Amniotic epithelial cell (primary cell): ENCODE results near the gene CETN3.

Experiments
- DNase-seq: peaks from one replicate; pipeline ENCODE4 v3.0.0-alpha.2; 2010; ENCODE audit warnings: low read depth

Gene CETN3

DNA sequence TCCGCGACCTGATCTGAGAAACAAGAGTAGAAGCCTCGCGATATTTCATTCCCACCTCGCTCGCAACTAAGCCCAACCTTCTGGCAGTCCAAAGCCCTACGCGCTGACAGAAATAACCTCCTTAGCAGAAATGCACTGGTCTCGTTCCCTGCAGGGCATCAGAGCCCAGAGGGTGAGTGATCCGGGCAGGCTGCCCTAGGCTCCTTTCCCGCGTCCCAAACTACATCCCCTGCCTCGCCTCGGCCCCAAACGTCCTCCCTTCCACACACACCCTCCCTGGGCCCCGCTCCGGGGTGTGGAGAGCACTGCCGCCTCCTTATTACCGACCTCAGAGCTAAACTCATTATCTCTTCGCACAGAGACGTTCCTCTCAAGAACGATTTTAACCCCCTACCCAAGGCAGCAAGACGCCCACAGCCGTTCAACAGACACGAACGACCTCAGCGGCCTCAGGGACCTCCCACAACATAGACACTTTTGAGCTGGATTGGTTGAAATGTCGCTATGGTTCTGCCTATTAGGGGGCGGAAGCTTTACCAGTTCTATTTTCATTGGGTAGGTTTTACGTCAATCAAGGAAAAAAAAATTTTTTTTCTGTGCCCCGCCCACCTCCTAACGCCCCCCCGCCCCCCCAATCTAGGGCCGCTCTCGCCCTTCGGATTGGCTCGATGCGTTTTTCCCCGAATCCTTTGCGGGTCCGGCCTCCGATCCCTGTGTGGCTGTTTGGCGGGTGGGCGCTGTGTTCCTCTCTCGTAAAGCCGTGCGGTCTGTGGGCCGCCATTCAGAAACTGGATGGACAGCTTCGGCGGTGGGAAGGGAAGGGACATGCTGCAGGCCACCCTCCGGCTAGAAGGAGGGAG, at the start of gene CETN3:
Gene CETN3 (minus strand): TSS at position 439 of the 860 bp plus-strand sequence. CDS start 95 bp downstream, at position 344.
- peak; percentile 96 for DNase-seq

DNA sequence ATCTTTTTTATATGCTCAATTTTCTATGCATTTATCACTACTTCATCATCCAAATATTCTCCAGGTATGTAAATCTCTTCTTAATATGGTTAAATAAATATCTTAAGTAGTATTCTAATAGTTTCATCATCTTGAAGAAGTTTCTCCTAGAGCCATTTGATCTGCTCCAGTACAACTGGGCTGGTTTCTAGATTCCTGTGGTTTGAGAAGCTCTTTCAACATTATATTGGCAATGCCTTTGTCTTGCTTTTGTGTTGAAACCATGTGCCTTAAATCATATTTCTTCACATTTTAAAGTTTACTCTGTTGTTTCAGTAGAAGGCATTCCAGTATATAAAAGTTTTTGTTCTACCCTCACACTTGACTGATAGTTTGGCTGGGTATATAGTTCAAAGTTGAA, 37.4 kb upstream of the CETN3 start:
- peak; percentile 83 for DNase-seq

DNA sequence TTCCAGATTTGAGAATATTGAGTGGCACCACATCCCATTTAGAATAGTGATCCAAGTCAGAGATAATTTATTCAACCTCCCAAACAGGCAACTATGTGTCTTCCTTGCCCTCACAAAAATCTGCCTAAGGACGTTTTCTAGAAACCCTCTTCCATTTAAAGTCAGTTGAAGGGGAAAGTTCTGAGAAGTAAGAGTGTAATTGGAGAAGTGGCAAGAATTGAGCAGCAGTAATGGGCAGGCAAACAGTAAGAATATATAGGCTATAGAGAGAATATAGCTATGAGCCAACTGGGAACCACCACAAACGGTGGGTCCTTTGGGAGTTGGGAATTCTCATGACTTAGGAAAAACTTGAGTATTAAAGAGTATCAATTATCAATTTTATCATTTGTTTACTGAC, 31.1 kb upstream of the CETN3 start:
- DNase-seq, result no peak

DNA sequence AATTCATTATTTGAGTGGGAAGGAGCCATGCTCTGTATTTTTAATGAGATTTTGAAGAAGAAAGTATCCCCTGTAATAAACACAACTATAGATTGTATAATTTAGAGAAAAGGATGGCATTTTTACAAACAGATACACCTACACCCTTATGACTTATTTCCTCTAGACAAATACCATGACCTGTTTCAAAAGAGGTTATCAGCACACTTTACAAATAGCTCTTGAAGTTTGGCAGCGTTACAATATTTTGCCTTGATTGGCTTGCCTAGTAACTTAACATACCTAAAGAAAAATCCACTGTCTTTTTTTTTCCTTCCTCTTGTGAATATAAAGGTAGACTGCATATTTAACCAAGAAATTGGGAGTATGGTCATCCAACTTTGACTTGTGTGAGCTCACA, 28.5 kb upstream of the CETN3 start:
- DNase-seq, result peak; percentile 60

DNA sequence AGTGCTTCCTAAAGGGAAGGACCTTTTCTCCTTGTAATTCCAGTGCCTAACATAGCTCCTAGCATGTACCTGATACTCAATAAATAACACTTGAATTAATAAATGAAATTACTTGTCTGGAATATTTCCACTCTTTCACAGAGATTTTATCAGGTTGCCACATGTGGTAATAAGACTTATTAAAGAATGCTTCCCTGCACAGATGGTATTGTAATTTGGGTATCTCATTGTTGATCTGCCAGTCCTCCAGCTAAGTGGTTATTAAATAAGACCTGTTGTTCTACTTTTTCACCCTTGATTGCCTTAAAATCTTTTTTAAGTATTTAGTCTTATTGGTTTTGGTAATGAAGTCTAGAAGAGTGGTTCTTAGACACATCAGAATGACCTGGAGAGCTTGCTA, 28.1 kb upstream of the CETN3 start:
- DNase-seq, result no peak

DNA sequence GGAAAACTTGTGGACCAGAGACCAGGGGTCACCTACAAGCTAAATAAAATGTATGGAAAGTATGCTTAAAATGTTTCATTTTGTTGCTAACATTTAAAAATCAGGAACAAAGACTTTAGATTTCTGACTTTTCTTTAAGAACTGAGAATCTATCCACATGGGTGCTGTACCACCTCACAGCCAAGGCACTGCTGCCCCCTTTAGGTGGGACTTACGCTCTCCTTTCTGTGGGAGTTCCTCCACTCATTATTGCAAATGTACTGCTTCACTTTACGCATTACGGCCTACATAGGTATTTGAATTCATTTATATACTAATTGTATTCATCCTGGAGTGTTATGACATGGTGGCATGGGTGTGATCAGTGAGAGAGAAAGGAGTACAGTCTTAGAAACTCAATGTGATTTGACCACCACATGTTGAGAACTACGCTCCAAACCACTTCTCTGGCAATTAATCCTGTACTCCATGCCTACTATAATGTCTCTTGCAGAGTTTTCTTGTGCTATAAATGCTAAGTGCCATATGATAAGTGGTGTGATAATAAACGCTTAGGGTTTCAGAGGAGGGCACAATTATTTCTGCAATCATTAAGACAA, 24.7 kb upstream of the CETN3 start:
- DNase-seq, result peak; percentile 48

DNA sequence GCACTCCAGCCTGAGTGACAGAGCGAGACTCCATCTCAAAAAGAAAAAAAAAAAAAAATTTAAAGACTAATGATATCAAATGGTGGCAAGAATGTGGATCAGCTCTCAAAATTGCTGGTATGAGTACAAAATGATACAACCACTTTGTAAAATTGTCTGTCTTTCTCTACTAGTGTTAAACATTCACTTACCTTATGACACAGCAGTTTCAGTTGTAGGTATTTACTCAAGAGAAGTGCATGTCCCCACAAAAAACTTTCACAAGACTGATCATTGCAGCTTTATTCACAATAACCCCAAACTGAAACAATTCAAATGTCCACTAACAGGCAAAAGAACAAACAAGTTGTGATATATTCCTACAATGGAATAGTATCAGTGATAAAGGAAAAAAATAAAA, 14.7 kb upstream of the CETN3 start:
- DNase-seq, result no peak

DNA sequence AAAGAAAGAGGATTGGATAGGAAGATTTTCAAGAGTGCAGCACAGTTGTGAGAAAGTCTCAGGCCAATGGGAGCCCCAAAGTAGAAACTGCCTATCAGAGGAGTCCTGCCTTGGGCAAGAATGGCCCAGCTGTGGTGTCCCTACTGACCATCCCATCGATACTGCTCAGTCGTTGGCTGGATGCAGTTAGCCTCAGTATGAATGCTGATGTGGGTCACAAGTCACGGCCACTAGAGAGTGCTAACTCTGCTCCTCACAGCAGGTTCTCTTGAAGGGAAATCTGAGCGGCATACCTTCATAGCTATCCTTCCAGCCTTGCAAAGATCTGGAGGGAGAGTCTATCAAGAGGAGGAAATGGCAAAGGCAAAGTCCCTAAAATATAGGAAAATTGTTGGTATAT, 11.6 kb upstream of the CETN3 start:
- DNase-seq, result no peak

DNA sequence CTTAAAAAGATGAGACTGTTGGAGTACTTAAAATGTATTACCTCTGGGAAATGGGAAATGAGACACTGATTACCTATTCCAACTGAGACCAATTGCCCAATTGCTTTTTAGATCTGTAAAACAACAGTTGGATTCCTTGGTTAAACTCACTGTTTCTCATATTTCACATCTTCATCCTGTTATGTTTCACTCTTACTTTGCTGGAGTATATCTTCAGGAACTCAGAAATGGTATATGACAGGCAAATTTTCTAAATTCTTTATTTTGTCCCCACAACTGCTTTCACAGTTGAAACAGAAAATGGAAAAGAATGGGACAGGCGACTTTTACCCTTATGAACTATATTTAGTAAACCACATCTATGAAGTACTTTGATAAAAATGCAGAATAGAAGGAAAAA, 8.7 kb upstream of the CETN3 start:
- no peak for DNase-seq

DNA sequence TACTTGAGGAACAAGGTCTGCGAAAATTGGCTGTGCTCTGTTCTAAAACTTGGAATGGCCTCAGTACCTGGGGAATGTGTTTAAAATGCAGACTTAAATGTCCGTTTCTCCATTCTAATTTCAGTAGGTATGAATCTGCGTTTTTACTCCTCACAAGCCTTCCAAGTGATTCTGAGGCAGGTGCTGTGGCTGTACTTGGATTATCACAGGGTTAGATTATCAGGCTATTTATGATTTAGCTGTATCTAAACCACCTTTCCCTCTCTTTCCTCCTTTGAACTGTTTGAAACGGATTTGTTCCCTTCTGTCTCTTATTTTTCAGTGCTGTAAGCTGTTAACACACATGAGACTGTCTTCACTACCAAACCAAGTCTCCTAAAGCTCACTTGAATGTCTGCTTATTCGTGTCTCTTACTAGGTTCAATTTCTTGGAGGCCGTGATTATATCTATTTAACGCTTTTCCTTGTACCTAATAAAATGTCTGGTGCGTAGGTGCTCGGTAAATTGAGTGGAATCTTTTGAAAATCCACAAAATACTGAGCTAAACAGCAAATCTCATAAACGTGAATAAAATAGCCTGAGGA, 714 bp upstream of the CETN3 start:
- DNase-seq, result no peak

DNA sequence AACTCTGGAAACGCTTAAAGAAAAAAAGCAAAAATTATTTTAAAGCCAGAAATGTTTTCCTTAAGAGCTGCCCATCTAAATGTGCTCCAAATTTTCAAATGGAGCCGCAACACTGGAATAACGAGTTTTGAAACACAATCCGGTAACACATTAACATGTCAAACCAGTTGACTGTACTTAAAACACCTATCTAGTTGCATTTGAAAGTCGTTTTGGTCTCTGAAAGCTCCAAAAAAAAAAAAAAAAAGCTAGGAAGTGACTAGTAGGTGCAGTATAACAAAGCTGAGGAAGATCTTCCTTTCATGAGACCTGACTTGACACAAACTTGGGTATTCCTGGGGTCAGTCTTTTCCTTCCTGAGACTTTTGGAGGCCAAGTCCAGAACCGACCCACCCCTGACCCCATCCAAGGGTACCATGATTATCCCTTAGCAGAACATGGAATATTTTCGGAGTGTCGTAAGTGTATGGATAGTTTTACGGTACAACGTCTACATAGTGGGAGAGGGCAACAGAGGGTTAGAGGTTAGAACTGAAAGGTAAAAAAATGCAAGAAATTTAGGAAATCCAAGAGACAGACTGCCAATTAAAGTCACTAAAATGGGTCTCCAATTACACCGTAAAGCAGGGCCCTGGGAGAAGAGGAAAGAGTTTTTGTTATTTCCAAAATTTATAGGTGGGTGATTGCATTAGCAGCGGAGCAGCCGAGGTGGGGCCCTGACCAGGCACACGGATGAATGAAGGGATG, 812 bp downstream of the CETN3 start:
- DNase-seq, result no peak

DNA sequence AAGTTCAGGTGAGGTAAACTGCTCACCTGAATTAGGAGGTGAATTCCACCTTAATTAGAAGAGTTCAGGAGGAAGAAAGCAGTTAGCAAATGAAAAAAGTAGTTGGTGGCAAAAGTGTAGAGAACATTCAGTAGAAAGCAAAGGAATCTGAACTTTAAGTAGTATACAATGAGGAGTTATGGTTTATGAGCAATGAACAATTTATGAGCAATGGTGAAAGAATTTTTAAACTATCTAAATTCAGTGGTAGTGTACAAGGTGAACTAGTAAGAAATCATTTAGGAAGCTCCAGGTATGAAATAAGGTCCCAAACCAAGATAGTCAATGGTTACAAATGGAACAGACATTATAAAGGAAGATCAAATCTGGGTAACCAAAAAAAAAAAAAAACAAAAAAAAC, 3.1 kb downstream of the CETN3 start:
- no peak for DNase-seq

DNA sequence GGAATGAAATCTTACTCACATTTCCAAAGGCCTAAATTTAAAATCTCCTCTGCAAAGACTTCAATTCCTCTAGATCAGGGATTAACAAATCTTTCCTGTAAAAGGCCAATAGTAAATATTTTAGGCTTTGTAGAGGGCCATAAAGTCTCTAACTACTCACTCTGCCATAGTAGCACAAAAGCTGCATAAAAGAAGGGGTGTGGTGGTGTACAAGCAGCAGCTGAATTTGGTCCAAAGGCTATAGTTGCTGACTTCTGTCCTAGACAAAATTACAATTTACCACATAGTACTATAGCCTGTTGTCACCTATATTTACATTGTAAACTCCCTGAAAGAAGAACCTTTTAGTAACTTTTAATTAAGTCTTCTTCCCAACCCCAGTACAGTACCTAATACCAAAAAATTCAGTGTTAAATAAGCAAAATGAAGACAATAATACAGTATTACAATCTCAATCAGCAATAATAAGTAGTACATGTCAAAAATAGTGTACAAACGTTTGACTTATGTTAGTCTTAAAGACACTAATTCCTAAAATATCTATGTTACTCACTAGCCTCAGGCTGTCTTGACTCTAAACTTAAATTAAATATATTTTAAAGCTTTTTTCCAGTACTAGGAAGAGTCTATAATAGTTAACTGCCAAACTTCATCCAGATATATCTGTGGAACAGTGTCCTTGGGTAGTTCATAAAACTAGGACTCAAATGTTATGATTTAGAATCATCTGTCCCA, 6.9 kb downstream of the CETN3 start:
- DNase-seq, result no peak

DNA sequence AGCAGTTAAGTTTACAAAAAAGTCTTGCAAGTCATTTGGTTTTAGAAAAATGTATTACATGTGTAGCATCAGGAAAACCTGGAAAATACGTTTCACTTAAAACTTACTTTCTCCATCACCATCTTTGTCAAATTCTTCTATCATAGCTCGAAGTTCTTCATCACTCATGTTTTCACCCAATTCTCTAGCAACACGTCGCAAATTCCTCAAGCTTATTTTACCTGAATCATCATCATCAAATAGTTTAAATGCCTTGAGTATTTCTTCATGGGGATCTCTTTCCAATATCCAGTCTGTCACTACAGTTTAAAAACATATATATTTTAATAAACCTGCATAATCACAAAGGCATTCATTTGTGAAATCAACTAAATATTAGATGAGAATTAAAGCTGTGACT, 10.3 kb downstream of the CETN3 start:
- no peak for DNase-seq

DNA sequence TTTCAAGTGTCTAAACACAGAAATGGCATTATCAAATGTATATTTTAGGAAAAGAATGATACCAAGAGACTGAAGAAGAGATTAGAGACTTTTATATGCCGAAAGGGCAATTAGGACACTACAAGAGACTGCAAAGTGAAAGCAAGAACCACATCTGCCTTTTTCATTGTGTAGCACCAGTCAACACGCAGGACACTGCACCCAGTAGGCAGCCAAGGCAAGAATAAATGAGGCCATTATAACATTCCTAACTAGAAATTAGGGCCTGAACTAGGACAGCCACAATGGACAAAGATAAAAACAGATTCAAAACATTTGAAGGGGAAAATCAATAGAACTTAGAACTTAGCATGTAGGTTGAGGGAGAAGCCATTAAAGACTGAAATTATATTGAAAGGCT, 10.8 kb downstream of the CETN3 start:
- no peak for DNase-seq

DNA sequence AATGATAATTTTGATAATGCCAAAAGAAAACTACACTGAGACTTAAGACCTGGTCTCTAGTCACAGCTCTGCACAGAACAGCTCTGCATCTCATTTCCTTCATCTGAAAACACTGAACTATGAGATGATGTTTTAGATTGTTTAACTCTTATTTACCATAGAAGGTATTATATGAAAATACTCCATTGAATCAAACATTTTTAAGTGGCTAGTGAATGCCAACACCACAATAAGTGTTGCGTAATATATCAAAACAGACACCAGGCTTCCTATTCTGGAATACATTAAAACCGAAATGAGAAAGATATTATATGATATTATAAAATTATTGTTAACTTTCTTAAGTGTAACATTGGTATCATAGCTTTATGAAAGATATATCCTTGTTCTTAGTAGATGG, 14.6 kb downstream of the CETN3 start:
- no peak for DNase-seq

DNA sequence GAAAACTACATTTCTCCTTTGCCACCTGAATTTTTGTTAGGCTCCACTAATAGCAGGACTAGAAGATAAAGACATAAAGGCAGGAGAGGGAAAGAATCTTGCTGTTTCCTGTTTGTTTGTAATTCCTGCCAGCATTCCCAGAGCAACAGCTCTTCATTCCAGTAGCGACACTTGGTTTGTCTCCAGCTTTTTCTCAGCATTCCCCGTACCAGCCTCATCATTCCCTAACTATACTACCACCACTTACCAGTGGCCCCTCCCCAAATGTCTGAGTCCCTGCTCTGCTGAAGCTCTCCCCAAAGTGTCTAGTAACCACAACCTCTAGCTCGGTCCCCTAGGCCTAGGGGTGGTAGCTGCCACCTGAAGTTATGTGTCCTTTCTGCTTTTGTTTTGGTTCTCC, 18.6 kb downstream of the CETN3 start:
- DNase-seq, result peak; percentile 15

DNA sequence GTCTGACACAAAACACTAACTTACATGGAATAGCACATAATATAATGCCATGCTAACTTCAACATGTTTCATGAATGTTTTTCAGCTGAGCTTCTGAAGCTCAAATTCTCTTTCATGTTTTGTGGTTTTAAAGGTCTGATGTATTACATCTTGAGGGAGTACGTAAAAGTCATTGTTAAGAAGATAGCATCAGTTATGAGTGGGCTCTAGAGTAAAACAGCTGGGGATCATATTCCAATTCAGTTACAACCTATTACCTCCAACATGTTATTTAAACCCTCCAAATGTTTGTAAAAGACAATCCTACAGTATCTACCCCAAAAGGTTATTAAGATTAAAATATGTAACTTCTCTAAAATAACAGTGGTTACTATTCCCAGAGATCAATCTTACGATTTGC, 19.2 kb downstream of the CETN3 start:
- no peak for DNase-seq

DNA sequence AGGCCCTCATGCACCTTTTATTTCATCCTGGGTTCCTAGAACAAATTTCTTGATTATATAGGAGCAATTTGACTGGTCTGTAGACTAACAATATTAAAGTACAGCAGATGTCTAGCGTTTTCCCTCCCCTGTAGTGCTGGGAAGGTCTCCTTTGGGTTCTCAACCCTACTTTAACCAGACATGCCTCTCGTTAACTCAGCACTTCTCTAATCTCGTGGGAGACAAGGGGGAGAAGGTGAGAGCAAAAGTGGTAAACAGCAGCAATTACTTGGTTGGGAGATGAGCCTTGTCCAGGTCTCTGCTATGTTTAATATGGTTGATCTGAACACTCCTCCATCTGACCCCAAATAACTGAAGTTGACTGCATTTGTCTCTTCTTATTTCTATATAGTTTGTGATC, 22.0 kb downstream of the CETN3 start:
- no peak for DNase-seq

DNA sequence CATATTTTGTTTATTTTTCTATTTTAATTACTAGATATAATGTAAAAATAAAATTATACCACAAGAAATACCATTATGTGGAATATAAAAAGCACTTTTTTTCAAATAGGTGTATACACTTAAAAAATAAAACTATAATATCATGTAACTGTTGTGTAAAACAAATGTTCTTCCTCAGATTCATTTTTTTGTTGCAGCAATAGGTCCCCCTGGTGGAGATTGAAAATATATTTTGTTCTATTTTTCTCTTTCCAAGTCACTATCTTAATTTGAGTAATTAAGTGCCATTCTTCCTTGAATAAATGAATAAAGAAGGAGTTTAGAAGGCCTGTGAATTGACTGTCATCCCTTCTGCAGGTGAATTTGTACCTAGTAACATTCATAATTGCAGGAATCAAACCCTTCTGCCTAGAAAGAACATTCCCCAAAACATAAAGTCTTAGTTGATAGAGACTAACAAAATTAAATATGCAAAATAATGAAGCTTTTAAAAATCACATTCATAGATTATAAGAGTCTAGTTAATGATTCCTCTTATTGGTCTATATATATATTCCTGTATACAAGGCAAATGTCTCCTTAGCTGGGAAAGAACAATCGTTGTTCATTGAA, 23.4 kb downstream of the CETN3 start:
- DNase-seq, result peak; percentile 28

DNA sequence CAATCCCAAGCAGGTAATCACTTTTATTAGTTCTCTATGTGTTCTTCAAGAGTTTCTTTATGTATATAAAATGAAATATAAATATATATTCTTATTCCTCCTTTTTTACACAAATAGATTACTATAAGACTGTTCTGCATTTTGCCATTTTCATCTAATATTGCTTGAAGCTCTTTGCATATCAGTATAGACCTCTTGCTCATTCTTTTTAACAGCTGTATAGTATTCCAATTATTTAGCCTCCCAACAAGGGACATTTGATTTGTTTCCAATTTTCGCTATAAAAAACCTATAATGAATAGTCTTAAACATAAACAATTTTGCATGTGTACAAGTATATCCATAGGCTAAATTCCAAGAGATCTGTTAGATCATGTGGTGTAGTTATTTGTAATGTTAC, 25.2 kb downstream of the CETN3 start:
- no peak for DNase-seq

DNA sequence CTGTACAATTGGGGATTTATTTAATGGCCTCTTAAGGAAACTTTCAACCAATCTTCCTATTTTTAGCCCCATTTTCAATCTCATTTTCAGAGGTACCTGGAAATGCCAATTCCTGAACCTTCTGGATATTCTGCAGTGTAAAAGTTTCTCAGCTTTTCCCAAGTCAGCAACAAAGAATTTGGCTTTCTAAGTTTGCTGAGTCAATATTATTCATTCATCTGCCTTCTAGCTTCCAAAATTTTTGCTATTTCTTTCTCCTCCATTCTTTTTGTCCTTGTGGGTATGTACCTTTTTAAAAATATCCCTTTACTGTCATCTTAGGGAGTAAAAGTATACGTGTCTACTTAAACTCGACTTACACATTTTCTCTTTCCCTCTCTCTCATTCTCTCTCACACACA, 25.7 kb downstream of the CETN3 start:
- no peak for DNase-seq
